Gastroesophageal sphincter (tissue), 3 donors: ENCODE results near the gene SCRN1.

Experiments used
- POLR2A ChIP-seq, 2 donors: fragments of 450-650 bp; IDR thresholded peaks; one replicate each; pipeline ENCODE4 v1.6.1; 2017; ENCODE audit warnings: antibody characterized with exemption in 2 of 2, mild to moderate bottlenecking in 2 of 2, moderate library complexity in 1 of 2
- POLR2AphosphoS5 ChIP-seq: sonication (generic); formaldehyde crosslinking; IDR thresholded peaks from one replicate; pipeline ENCODE4 v1.6.1; 2017; ENCODE audit warnings: antibody characterized with exemption
- TF ChIP-seq, protein P1 (sequence below), 4 experiments: fragments of 200-600 bp in 2 of 4; fragments of 450-650 bp in 2 of 4; sonication (generic) in 1 of 4; IDR thresholded peaks; one replicate each; pipeline ENCODE4 v1.5.1; 2017 to 2019; ENCODE audit warnings: antibody characterized with exemption in 4 of 4, mild to moderate bottlenecking in 2 of 4, moderate library complexity in 2 of 4

GRCh38 chr7:29924684-29925083, 64.9 kb downstream of the SCRN1 start:
- TF ChIP-seq, protein P1, sequence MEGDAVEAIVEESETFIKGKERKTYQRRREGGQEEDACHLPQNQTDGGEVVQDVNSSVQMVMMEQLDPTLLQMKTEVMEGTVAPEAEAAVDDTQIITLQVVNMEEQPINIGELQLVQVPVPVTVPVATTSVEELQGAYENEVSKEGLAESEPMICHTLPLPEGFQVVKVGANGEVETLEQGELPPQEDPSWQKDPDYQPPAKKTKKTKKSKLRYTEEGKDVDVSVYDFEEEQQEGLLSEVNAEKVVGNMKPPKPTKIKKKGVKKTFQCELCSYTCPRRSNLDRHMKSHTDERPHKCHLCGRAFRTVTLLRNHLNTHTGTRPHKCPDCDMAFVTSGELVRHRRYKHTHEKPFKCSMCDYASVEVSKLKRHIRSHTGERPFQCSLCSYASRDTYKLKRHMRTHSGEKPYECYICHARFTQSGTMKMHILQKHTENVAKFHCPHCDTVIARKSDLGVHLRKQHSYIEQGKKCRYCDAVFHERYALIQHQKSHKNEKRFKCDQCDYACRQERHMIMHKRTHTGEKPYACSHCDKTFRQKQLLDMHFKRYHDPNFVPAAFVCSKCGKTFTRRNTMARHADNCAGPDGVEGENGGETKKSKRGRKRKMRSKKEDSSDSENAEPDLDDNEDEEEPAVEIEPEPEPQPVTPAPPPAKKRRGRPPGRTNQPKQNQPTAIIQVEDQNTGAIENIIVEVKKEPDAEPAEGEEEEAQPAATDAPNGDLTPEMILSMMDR (IDR thresholded peaks at IDR 0.05), result no peak
- TF ChIP-seq POLR2AphosphoS5 (no peak), POLR2A (IDR thresholded peaks at IDR 0.05) (no peak)
